GM18520 (cell line): ENCODE data around the gene ITPR1.

Experiments used
- ATAC-seq: cut with Tn5 transposase; IDR thresholded peaks from one replicate; pipeline ENCODE4 v1.9.1; 2021; ENCODE audit not compliant: unreplicated experiment

ITPR1 gene

GRCh38 chr3:4801892-4802291 is 308.7 kb downstream of the ITPR1 start:
- ATAC-seq, result no peak

GRCh38 chr3:4802903-4803302 is 309.8 kb downstream of the ITPR1 start:
- ATAC-seq, result no peak

- ATAC-seq, result no peak
These were observed 311.3 kb downstream of the ITPR1 start for GRCh38 chr3:4804161-4805058.

- no peak for ATAC-seq
These were observed 312.5 kb downstream of the ITPR1 start for GRCh38 chr3:4805662-4806061.

GRCh38 chr3:4806535-4807108 is 313.5 kb downstream of the ITPR1 start:
- no peak for ATAC-seq

GRCh38 chr3:4807381-4808280 is 314.5 kb downstream of the ITPR1 start:
- no peak for ATAC-seq

- ATAC-seq, result no peak
These were observed 315.5 kb downstream of the ITPR1 start for GRCh38 chr3:4808637-4809036.

GRCh38 chr3:4809922-4810321 is 316.8 kb downstream of the ITPR1 start:
- ATAC-seq, result no peak

GRCh38 chr3:4812591-4812990 is 319.4 kb downstream of the ITPR1 start:
- no peak for ATAC-seq

- ATAC-seq, result no peak
These were observed 320.8 kb downstream of the ITPR1 start for GRCh38 chr3:4813909-4814304.

- no peak for ATAC-seq
These were observed 321.3 kb downstream of the ITPR1 start for GRCh38 chr3:4814305-4814903.

- no peak for ATAC-seq
These were observed 321.9 kb downstream of the ITPR1 start for GRCh38 chr3:4814904-4815574.

GRCh38 chr3:4816306-4816705 is 323.2 kb downstream of the ITPR1 start:
- no peak for ATAC-seq

- no peak for ATAC-seq
These were observed 323.6 kb downstream of the ITPR1 start for GRCh38 chr3:4816718-4817117.

- ATAC-seq, result no peak
These were observed 324.0 kb downstream of the ITPR1 start for GRCh38 chr3:4817128-4817527.

- no peak for ATAC-seq
These were observed 325.0 kb downstream of the ITPR1 start for GRCh38 chr3:4818164-4818563.

- no peak for ATAC-seq
These were observed 326.0 kb downstream of the ITPR1 start for GRCh38 chr3:4818986-4819693.

- no peak for ATAC-seq
These were observed 326.6 kb downstream of the ITPR1 start for GRCh38 chr3:4819746-4820145.

- no peak for ATAC-seq
These were observed 327.4 kb downstream of the ITPR1 start for GRCh38 chr3:4820296-4821121.
